Activated B cell treated with CpG ODN at 0.5 μM for 24 hours (primary cell): ENCODE results near the gene IRF4. TPM values are rescaled to one million over a fixed set of nuclear protein-coding genes. Genes with fewer than 3 reads are reported as not detected.
A peak's percentile ranks its signal among the peaks of the same experiment; 100 is the strongest.
"Not testable (repeated sequence)": the region's sequence is repeated elsewhere in the genome, so short reads cannot be mapped to it uniquely, and the experiment has no call there.

ENCODE experiments used
- ATAC-seq: fragments of 200-7000 bp; cut with Tn5 transposase; one replicate; pipeline ENCODE4 v1.10.0; 2021; ENCODE audit warnings: low read depth, mild to moderate bottlenecking, moderate library complexity
- CTCF ChIA-PET: fragments of 350-600 bp; sonication (Branson Sonifier 250); formaldehyde crosslinking; loops from one replicate; lab custom pipeline; 2021; ENCODE audit warnings: antibody characterized with exemption; lab: Charles Lee
- POLR2A ChIA-PET: fragments of 350-600 bp; sonication (Branson Sonifier 250); formaldehyde crosslinking; loops from one replicate; lab custom pipeline; 2021; ENCODE audit warnings: antibody characterized with exemption; lab: Charles Lee
- DNase-seq: peaks from one replicate; pipeline ENCODE4 v3.0.0; 2022
- H3K27ac Mint-ChIP-seq: one replicate; pipeline ENCODE4 v1.8.0; 2020; ENCODE audit warnings: mixed read lengths
- H3K27me3 Mint-ChIP-seq: one replicate; pipeline ENCODE4 v1.8.0; 2021; ENCODE audit warnings: mixed read lengths
- H3K36me3 Mint-ChIP-seq: one replicate; pipeline ENCODE4 v1.8.0; 2021; ENCODE audit warnings: low read depth, mixed read lengths
- H3K4me1 Mint-ChIP-seq: one replicate; pipeline ENCODE4 v1.8.0; 2021; ENCODE audit warnings: mixed read lengths
- H3K4me3 Mint-ChIP-seq: one replicate; pipeline ENCODE4 v1.8.0; 2020; ENCODE audit warnings: mild to moderate bottlenecking, mixed read lengths
- H3K9me3 Mint-ChIP-seq: one replicate; pipeline ENCODE4 v1.8.0; 2020; ENCODE audit warnings: mixed read lengths
- intact Hi-C: fragments of 100-400 bp; cut with micrococcal nuclease; formaldehyde crosslinking; loops from one replicate; pipeline ENCODE4 v1.15.1; 2024
- total RNA-seq: library from RNA; stranded (reverse); gene quantifications from 2 replicates; pipeline ENCODE4 v1.2.3, GENCODE V29; 2022
- TF ChIP-seq, protein P1 (sequence below): fragments of 200-600 bp; IDR thresholded peaks from one replicate; pipeline ENCODE4 v1.8.0; 2022; ENCODE audit warnings: antibody characterized with exemption, mild to moderate bottlenecking

The IRF4 gene
- total RNA-seq, 1 donor from 2014 or later: 417 TPM

DNA sequence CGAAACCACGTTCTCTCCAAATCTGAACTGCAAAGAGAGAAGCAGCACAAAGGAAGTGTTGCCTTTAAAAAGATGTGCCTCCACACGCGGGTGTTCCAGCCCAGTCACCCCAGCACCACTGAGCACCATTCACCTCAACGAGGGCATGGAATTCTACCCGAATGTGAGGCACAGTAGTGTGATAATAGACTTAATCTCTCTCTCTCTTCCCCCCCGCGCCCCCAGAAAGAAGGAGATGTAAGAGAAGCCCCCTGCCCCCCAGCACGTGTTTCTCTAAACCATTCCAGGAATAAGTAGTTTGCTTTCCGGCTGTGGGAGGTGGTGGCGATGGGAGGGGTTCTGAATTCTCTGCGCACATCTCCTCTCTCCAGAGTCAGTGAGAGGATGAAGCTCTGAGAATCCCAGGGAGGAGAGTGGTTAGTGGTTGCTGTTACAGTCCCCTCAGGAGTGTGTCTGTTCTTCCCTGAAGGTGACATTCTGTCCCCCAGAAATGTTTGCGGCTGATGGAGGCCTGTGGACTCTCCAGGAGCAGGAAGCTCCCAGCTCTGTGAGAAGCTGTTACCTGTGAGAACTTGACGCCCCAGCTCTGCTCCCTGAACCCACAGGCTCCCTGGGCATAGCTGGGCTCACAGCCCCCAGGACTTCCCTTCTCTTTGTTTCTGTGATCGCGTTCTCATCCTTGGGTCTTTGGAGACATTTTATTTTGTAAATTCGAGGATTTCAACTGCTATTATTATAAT is 23.5 kb upstream of the IRF4 start:
- Mint-ChIP-seq H3K4me1 (peaks cover 43% of the 10 kb centered on the region), H3K36me3 (no peaks in the 10 kb centered on the region), H3K27ac (no peak overlapping the region), H3K4me3 (no peak overlapping the region), H3K9me3 (no peaks in the 10 kb centered on the region), H3K27me3 (peaks cover 5% of the 10 kb centered on the region)
- TF ChIP-seq, protein P1, sequence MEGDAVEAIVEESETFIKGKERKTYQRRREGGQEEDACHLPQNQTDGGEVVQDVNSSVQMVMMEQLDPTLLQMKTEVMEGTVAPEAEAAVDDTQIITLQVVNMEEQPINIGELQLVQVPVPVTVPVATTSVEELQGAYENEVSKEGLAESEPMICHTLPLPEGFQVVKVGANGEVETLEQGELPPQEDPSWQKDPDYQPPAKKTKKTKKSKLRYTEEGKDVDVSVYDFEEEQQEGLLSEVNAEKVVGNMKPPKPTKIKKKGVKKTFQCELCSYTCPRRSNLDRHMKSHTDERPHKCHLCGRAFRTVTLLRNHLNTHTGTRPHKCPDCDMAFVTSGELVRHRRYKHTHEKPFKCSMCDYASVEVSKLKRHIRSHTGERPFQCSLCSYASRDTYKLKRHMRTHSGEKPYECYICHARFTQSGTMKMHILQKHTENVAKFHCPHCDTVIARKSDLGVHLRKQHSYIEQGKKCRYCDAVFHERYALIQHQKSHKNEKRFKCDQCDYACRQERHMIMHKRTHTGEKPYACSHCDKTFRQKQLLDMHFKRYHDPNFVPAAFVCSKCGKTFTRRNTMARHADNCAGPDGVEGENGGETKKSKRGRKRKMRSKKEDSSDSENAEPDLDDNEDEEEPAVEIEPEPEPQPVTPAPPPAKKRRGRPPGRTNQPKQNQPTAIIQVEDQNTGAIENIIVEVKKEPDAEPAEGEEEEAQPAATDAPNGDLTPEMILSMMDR: no peak
- ATAC-seq (no peak), DNase-seq (no peak)
- CTCF ChIA-PET: no interaction called here
- POLR2A ChIA-PET: no interaction called here
- intact Hi-C loops: no loop called here

DNA sequence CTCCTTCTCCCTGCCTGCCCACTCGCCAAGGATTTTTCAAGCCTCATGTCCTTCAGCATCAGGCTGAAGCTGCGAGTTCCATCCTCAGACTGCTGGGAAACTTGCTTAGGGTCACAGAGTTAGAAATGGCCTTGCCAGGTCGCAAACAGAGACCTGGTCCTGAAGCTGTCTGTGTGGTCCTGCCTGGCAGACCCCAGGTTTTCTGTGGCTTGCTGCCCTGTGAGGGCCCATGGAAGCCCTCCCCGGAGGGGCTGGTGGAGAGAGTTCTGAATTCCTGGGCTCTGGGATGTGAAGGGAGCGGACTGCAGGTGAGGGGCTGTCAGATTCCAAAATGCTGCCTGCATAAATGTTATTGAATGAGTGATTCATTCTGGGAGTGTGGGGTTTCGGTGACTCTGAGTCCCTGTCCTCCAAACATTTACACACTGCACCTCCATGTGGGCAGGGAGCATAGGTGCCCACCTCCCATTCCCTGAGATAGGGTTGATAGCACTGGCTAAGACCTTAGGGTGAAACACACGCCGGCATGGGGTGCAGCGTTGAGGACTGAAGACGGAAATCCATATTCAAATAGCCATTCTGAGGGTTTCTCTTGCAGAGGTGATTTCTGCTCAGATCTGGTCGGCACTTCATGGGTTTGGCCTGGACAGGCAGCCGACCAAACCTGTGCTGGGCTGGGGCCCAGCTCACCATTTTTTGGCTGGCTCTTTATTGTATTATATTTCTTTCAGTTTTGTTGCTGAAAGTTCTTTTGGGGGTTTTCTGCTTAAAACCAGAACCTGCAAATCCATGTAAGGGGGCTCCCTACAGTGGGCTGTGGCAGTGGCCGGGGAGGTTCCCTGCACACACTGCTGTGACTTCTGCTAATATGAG is 21.8 kb upstream of the IRF4 start:
- TF ChIP-seq, protein P1: no peak
- DNase-seq (no peak), ATAC-seq (no peak)
- no peaks in the 10 kb centered on the region for H3K36me3 Mint-ChIP-seq
- intact Hi-C loops: no loop called here
- ChIA-PET POLR2A (interaction anchor here (0.7 to 1.5 kb wide), 2 partner anchors 22 to 60 kb away, joined by 3 to 6 read pairs; partner anchors contain the start of gene IRF4), CTCF (no interaction called here)
- no peaks in the 10 kb centered on the region for H3K9me3 Mint-ChIP-seq
- H3K27me3 Mint-ChIP-seq: peaks cover 5% of the 10 kb centered on the region
- peaks cover 43% of the 10 kb centered on the region for H3K4me1 Mint-ChIP-seq
- H3K4me3 Mint-ChIP-seq: no peak overlapping the region
- no peak overlapping the region for H3K27ac Mint-ChIP-seq

DNA sequence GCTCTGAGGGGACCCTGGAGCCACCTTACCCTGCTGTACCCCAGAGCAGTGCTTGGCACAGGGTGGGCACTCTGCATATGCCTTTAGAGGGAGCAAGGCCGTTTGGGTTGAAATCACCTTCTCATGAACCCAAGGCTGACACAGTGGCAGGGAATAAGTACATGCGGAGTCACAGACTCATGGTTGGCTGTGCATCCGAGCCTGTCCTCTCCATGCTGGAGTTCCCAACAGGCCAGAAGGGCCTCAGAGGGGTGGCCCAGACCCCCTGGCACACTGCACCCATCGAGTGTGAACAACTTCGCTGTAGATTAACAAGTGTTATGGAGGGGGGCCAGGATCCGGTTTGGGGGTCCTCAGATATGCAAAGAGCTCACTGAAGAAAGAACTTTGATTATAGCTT is 21.0 kb upstream of the IRF4 start:
- POLR2A ChIA-PET: interaction anchor here (1.5 kb wide), 1 partner anchor 21 kb away, joined by 6 read pairs; the partner anchor contains the start of gene IRF4
- no peak overlapping the region for H3K4me3 Mint-ChIP-seq
- CTCF ChIA-PET: no interaction called here

DNA sequence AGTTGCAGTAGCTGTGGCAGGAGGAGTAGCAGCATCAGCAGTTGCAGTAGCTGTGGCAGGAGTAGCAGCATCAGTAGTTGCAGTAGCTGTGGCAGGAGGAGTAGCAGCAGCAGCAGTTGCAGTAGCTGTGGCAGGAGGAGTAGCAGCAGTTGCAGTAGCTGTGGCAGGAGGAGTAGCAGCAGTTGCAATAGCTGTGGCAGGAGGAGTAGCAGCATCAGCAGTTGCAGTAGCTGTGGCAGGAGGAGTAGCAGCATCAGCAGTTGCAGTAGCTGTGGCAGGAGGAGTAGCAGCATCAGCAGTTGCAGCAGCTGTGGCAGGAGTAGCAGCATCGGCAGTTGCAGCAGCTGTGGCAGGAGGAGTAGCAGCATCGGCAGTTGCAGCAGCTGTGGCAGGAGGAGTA is 19.7 kb upstream of the IRF4 start:
- peaks cover 29% of the 10 kb centered on the region for H3K4me1 Mint-ChIP-seq
- ATAC-seq, H3K36me3 Mint-ChIP-seq, H3K9me3 Mint-ChIP-seq, CTCF ChIA-PET, H3K27me3 Mint-ChIP-seq, intact Hi-C loops, DNase-seq, H3K27ac Mint-ChIP-seq, H3K4me3 Mint-ChIP-seq: not testable (repeated sequence)
- POLR2A ChIA-PET: interaction anchor here (0.7 to 2.9 kb wide), 5 partner anchors 20 to 111 kb away, joined by 3 to 17 read pairs (median 4); partner anchors contain the start of gene IRF4

More for the DNA sequence above, 21.0 kb upstream of the IRF4 start:
- peaks cover 35% of the 10 kb centered on the region for H3K4me1 Mint-ChIP-seq
- no peak for DNase-seq
- no peak for ATAC-seq
- H3K36me3 Mint-ChIP-seq: no peaks in the 10 kb centered on the region
- peaks cover 5% of the 10 kb centered on the region for H3K27me3 Mint-ChIP-seq
- no peak overlapping the region for H3K27ac Mint-ChIP-seq
- no peaks in the 10 kb centered on the region for H3K9me3 Mint-ChIP-seq
- intact Hi-C loops: no loop called here
- TF ChIP-seq, protein P1: no peak

DNA sequence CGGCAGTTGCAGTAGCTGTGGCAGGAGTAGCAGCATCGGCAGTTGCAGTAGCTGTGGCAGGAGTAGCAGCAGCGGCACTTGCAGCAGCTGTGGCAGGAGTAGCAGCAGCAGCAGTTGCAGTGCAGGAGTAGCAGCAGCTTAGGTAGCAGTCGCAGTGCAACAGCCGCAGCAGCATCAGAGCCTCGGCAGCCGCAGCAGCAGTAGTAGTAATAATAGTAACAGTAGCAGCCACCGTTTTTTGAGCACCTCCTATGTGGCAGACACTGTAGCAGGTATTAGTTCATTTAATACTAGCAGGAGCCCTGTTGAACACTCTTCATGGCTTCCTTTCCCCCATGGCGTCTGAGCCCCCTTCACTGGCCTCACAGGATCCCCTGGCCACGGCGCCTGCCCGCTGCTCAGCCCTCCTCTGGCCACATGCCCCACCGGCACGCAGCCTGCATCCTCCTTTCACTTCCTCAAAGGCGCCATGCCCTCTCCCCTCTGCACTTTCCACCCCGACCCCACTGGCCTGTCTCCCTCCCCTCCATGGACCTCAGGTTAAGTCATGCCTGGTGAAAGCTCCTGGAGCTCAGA is 19.1 kb upstream of the IRF4 start:
- H3K27ac Mint-ChIP-seq: peak overlapping the region; percentile 43
- intact Hi-C loops: no loop called here
- POLR2A ChIA-PET: interaction anchor here (1.1 to 2.9 kb wide), 6 partner anchors 20 to 79 kb away, joined by 4 to 17 read pairs (median 4); partner anchors contain the start of gene IRF4
- H3K36me3 Mint-ChIP-seq: no peaks in the 10 kb centered on the region
- H3K4me1 Mint-ChIP-seq: peaks cover 31% of the 10 kb centered on the region
- ATAC-seq (peak; percentile 69), DNase-seq (peak; percentile 37)
- TF ChIP-seq, protein P1: no peak
- H3K9me3 Mint-ChIP-seq: no peaks in the 10 kb centered on the region
- H3K4me3 Mint-ChIP-seq: peak overlapping the region; percentile 49
- peaks cover 5% of the 10 kb centered on the region for H3K27me3 Mint-ChIP-seq
- CTCF ChIA-PET: interaction anchor here (0.7 to 1.4 kb wide), 2 partner anchors 35 to 146 kb away, joined by 3 read pairs; no protein-coding TSS in a partner anchor
